Neural cell (in vitro differentiated cells): ENCODE measurements around the gene ZNF157. TPM values are rescaled to one million over a fixed set of nuclear protein-coding genes. Genes with fewer than 3 reads are reported as not detected.

ENCODE experiments used
- H2AFZ ChIP-seq: fragments of 200-600, 300-800 bp; sonication (generic), shearing (Covaris generic); 2 replicates; pipeline ENCODE4 v1.6.0; 2014; ENCODE audit warnings: low read depth, mild to moderate bottlenecking, antibody characterized with exemption, low read length, moderate library complexity
- H3F3A ChIP-seq: fragments of 200-600 bp; shearing (Covaris generic); 2 replicates; pipeline ENCODE4 v1.6.1; 2016; ENCODE audit warnings: mild to moderate bottlenecking, moderate library complexity, mixed read lengths, antibody characterized with exemption, low read length; ENCODE audit not compliant: insufficient read depth, poor library complexity, severe bottlenecking
- H3K27ac ChIP-seq: fragments of 200-600, 300-800 bp; sonication (generic), shearing (Covaris generic); 2 replicates; pipeline ENCODE4 v1.5.1; 2014; ENCODE audit warnings: mild to moderate bottlenecking, low read length, moderate library complexity
- H3K27me3 ChIP-seq: fragments of 300-800, 200-600 bp; sonication (generic), shearing (Covaris generic); 2 replicates; pipeline ENCODE4 v1.6.0; 2014; ENCODE audit warnings: mild to moderate bottlenecking, low read depth, low read length, moderate library complexity; ENCODE audit not compliant: insufficient read depth
- H3K36me3 ChIP-seq: fragments of 300-800, 200-600 bp; sonication (generic), shearing (Covaris generic); 2 replicates; pipeline ENCODE4 v1.5.1; 2014; ENCODE audit warnings: mild to moderate bottlenecking, antibody characterized with exemption, low read length, moderate library complexity; ENCODE audit not compliant: insufficient read depth
- H3K4me2 ChIP-seq: fragments of 300-800, 200-600 bp; sonication (generic), shearing (Covaris generic); 2 replicates; pipeline ENCODE4 v1.6.0; 2014; ENCODE audit warnings: mild to moderate bottlenecking, low read length
- H3K4me3 ChIP-seq: fragments of 300-800, 200-600 bp; sonication (generic), shearing (Covaris generic); 2 replicates; pipeline ENCODE4 v1.5.1; 2014; ENCODE audit warnings: mild to moderate bottlenecking, low read length, moderate library complexity
- H3K79me2 ChIP-seq: fragments of 200-600 bp; shearing (Covaris generic); replicated peaks from 2 replicates; pipeline ENCODE4 v1.6.0; 2014; ENCODE audit warnings: mild to moderate bottlenecking, low read length, moderate library complexity; ENCODE audit not compliant: insufficient read depth
- H3K9ac ChIP-seq: fragments of 300-800, 200-600 bp; sonication (generic), shearing (Covaris generic); 2 replicates; pipeline ENCODE4 v1.6.1; 2016; ENCODE audit warnings: mild to moderate bottlenecking, low read length, mixed read lengths
- H3K9me2 ChIP-seq: fragments of 200-600 bp; shearing (Covaris generic); 2 replicates; pipeline ENCODE4 v1.6.1; 2016; ENCODE audit warnings: mild to moderate bottlenecking, low read length, mixed read lengths; ENCODE audit not compliant: insufficient read depth
- H3K9me3 ChIP-seq: fragments of 200-600, 300-800 bp; sonication (generic), shearing (Covaris generic); 2 replicates; pipeline ENCODE4 v1.6.1; 2016; ENCODE audit warnings: mild to moderate bottlenecking, mixed run types, low read length, moderate library complexity, mixed read lengths
- H4K20me1 ChIP-seq: fragments of 200-600 bp; shearing (Covaris generic); 2 replicates; pipeline ENCODE4 v1.6.1; 2016; ENCODE audit warnings: mild to moderate bottlenecking, mixed run types; ENCODE audit not compliant: insufficient read depth
- CTCF ChIP-seq: fragments of 450-650 bp; IDR thresholded peaks from 2 replicates; pipeline ENCODE4 v1.5.1; 2014; ENCODE audit warnings: antibody characterized with exemption, mild to moderate bottlenecking, moderate library complexity; ENCODE audit not compliant: poor library complexity, severe bottlenecking
- EP300 ChIP-seq: fragments of 450-650 bp; conservative IDR thresholded peaks from 2 replicates; pipeline ENCODE4 v1.6.1; 2014; ENCODE audit warnings: antibody characterized with exemption, mild to moderate bottlenecking, moderate library complexity; ENCODE audit not compliant: poor library complexity, severe bottlenecking
- EZH2 ChIP-seq: fragments of 200-600, 300-800 bp; shearing (Covaris generic), sonication (generic); IDR thresholded peaks from 2 replicates; pipeline ENCODE4 v1.6.1; 2014; ENCODE audit warnings: antibody characterized with exemption, low read length, borderline replicate concordance, mild to moderate bottlenecking; ENCODE audit not compliant: insufficient read depth, poor library complexity, severe bottlenecking
- MXI1 ChIP-seq: fragments of 450-650 bp; conservative IDR thresholded peaks from 2 replicates; pipeline ENCODE4 v1.6.1; 2014; ENCODE audit warnings: antibody characterized with exemption, mild to moderate bottlenecking; ENCODE audit not compliant: poor library complexity, severe bottlenecking
- POLR2AphosphoS5 ChIP-seq: IDR thresholded peaks from 2 replicates; pipeline ENCODE4 v1.6.1; 2012
- RAD21 ChIP-seq: fragments of 450-650 bp; conservative IDR thresholded peaks from 2 replicates; pipeline ENCODE4 v1.6.1; 2014; ENCODE audit warnings: antibody characterized with exemption, mild to moderate bottlenecking, moderate library complexity
- REST ChIP-seq: IDR thresholded peaks from 2 replicates; pipeline ENCODE4 v1.6.1; 2012; ENCODE audit warnings: borderline replicate concordance
- SMC3 ChIP-seq: fragments of 450-650 bp; conservative IDR thresholded peaks from 2 replicates; pipeline ENCODE4 v1.6.1; 2014; ENCODE audit warnings: antibody characterized with exemption, mild to moderate bottlenecking, moderate library complexity; ENCODE audit not compliant: poor library complexity
- TAF1 ChIP-seq: IDR thresholded peaks from 2 replicates; pipeline ENCODE4 v1.6.1; 2012; ENCODE audit warnings: low read depth
- polyA plus RNA-seq: library from polyadenylated mRNA; depleted of rRNA; stranded (reverse); fragments of >200 nt; gene quantifications from 2 replicates; pipeline ENCODE4 v1.2.3, GENCODE V29; 2014

Gene ZNF157
- polyA plus RNA-seq, 1 donor from 2014 or later = 3.5 TPM

GRCh38 chrX:47422444-47422843 is 52.1 kb downstream of the ZNF157 start:
- Histone ChIP-seq H3K9ac (no peak overlapping the region), H3K27ac (no peak overlapping the region), H3K4me2 (no peak overlapping the region), H4K20me1 (no peaks in the 10 kb centered on the region), H3F3A (no peaks in the 10 kb centered on the region), H3K9me3 (no peaks in the 10 kb centered on the region), H3K79me2 (no peaks in the 10 kb centered on the region), H3K36me3 (no peaks in the 10 kb centered on the region), H3K9me2 (no peaks in the 10 kb centered on the region), H3K27me3 (no peaks in the 10 kb centered on the region), H2AFZ (no peak overlapping the region), H3K4me3 (no peak overlapping the region)
- TF ChIP-seq MXI1 = no peak
- TF ChIP-seq RAD21 = no peak
- TF ChIP-seq POLR2AphosphoS5 = no peak
- no peak for TF ChIP-seq EZH2
- no peak for TF ChIP-seq TAF1
- no peak for TF ChIP-seq CTCF
- TF ChIP-seq EP300 = no peak
- no peak for TF ChIP-seq REST
- TF ChIP-seq SMC3 = no peak

GRCh38 chrX:47430925-47431324 is 60.5 kb downstream of the ZNF157 start:
- Histone ChIP-seq H3K27ac (no peak overlapping the region), H3K4me3 (no peak overlapping the region), H3K79me2 (no peaks in the 10 kb centered on the region), H3K36me3 (no peaks in the 10 kb centered on the region), H3K4me2 (no peak overlapping the region), H3F3A (no peaks in the 10 kb centered on the region), H3K9me3 (no peaks in the 10 kb centered on the region), H3K9me2 (no peaks in the 10 kb centered on the region), H2AFZ (no peak overlapping the region), H4K20me1 (no peaks in the 10 kb centered on the region), H3K9ac (no peak overlapping the region), H3K27me3 (no peaks in the 10 kb centered on the region)
- no peak for TF ChIP-seq POLR2AphosphoS5

- Histone ChIP-seq H3K4me2 (no peak overlapping the region), H3K36me3 (no peaks in the 10 kb centered on the region), H3K9me2 (no peaks in the 10 kb centered on the region), H3K9ac (no peak overlapping the region), H3F3A (no peaks in the 10 kb centered on the region), H4K20me1 (no peaks in the 10 kb centered on the region), H3K9me3 (peaks cover 6% of the 10 kb centered on the region), H2AFZ (no peak overlapping the region), H3K4me3 (no peak overlapping the region), H3K27me3 (no peaks in the 10 kb centered on the region), H3K27ac (no peak overlapping the region), H3K79me2 (no peaks in the 10 kb centered on the region)
- TF ChIP-seq EP300 = no peak
- no peak for TF ChIP-seq SMC3
- no peak for TF ChIP-seq CTCF
- no peak for TF ChIP-seq RAD21
These were observed 76.1 kb downstream of the ZNF157 start for GRCh38 chrX:47446431-47446830.
